Measurements from ENCODE around the gene SNRNP70.

Gene SNRNP70

DNA sequence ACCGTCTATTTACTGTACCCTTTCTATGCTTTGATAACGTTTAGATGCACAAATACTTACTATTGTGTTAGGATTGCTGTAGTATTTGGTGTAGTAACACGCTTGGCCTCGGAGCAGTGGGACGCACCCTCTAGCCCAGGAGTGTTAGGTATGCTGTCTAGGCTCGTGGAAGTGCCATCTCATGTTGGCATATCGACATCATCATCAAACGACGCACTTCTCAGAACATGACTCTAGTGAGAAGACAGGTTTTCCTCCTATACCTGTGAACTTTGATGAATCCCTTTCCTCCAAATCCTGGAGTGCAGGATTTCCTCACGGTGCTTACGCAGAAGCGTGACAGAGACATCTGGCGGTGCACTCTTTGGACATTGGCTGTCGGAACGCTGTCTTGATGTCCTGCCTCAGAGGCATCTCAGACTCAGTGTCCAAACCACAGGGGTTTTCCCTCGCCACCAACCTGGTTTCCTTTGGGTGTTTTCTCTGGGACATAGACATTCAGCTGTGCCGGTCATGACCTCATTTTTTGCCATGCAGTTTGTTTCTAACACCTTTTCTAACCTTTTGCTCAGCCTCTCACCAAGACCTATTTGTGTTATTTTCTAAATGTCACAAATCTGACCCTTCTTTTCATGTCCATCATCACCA lies 6.3 kb downstream of the SNRNP70 start:
- Histone ChIP-seq H3K4me3 (ENCODE audit: low read depth in 1 of 2, low read length in 2 of 2) (no peak overlapping the region), H3K9me3 (ENCODE audit: low read length) (no peaks in the 10 kb centered on the region), H3K4me1 (ENCODE audit: insufficient read depth, low read length) (peaks cover 16% of the 10 kb centered on the region), H3K36me3 (ENCODE audit: insufficient read depth, low read length) (peaks cover 58% of the 10 kb centered on the region), H3K9ac (ENCODE audit: low read length) (no peak overlapping the region), H3K27me3 (ENCODE audit: control insufficient read depth in 1 of 2, insufficient read depth in 2 of 2, low read length in 2 of 2) (no peaks in the 10 kb centered on the region), H3K27ac (ENCODE audit: low read depth, low read length) (no peak overlapping the region)

DNA sequence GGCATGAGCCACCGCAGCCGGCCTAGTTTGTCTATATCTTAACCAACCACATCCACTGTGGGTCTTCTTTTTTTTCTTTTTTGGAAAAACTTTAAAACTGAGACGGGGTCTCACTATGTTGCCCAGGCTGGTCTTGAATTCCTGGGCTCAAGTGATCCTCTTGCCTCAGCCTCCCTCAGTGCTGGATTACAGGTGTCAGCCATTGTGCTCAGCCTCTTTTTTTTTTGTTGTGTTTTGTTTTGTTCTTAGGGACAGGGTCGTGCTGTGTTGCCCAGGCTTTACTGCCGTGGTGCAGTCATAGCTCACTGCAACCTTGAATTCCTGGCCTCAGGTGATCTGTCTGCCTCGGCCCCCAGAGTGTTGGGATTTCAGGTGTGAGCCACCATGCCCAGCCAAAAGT lies 7.4 kb downstream of the SNRNP70 start:
- H3K27me3 ChIP-seq (ENCODE audit: control insufficient read depth in 1 of 2, insufficient read depth in 2 of 2, low read length in 2 of 2), result no peaks in the 10 kb centered on the region
- no peaks in the 10 kb centered on the region for H3K9me3 ChIP-seq (ENCODE audit: low read length)
- peaks cover 10% of the 10 kb centered on the region for H3K4me1 ChIP-seq (ENCODE audit: insufficient read depth, low read length)
- no peak overlapping the region for H3K27ac ChIP-seq (ENCODE audit: low read depth, low read length)
- H3K36me3 ChIP-seq (ENCODE audit: insufficient read depth, low read length), result peaks cover 62% of the 10 kb centered on the region
- no peak overlapping the region for H3K4me3 ChIP-seq (ENCODE audit: low read depth in 1 of 2, low read length in 2 of 2)
- H3K9ac ChIP-seq (ENCODE audit: low read length), result no peak overlapping the region

DNA sequence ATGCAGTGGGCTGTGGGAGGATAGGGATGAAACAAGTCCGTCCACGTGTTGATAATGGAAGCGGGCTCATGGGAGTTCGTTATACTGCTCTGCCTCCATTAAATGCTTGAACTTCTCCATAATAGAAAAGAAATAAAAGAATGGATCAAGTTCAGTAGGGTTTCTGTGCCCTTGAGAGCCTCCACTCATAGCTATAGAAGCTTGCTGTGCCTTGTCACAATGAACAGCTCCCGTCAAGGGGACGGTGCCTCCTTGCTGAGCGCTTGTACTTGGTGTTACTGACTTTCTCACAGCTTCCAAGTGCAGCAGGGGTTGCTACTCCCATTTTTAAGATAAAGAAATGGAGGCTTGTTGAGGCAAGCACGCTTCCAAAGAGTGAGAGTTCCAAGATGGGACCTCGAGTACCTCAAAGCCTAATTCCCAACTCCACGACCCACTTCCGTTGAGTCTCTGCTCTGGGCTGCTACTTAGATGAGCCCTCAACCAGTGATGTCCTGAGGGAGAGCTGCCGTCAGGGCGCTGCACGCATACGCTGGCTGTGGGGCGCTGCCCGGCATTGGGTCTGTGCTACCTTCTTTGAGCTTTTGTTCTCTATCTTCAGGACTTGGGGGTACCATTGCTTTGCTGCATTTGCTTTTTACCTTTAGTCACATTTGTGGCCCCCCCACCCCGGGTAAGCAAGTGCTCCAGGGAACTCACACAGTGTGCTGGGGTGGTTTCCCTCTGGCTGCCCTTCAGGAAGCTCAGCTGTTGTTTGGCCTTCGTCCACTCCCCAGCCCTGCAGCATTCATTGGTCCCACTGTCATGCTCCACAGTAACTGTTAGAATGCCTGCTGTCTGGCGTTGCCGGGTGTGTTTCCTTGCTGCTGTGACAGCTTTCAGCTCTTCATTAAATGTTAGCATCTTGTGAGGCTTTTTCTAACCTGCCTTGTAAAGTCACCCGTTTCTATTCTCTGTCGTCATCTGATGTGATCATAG lies 9.5 kb downstream of the SNRNP70 start:
- Histone ChIP-seq H3K27me3 (ENCODE audit: control insufficient read depth in 1 of 2, insufficient read depth in 2 of 2, low read length in 2 of 2) (no peaks in the 10 kb centered on the region), H3K36me3 (ENCODE audit: insufficient read depth, low read length) (peaks cover 68% of the 10 kb centered on the region), H3K4me3 (ENCODE audit: low read depth in 1 of 2, low read length in 2 of 2) (no peak overlapping the region), H3K4me1 (ENCODE audit: insufficient read depth, low read length) (peaks cover 4% of the 10 kb centered on the region), H3K9me3 (ENCODE audit: low read length) (no peaks in the 10 kb centered on the region), H3K27ac (ENCODE audit: low read depth, low read length) (no peak overlapping the region), H3K9ac (ENCODE audit: low read length) (no peak overlapping the region)

GRCh38 chr19:49097453-49098288 lies 12.4 kb downstream of the SNRNP70 start:
- Histone ChIP-seq H3K36me3 (ENCODE audit: insufficient read depth, low read length) (peaks cover 68% of the 10 kb centered on the region), H3K27ac (ENCODE audit: low read depth, low read length) (no peak overlapping the region), H3K4me3 (ENCODE audit: low read depth in 1 of 2, low read length in 2 of 2) (no peak overlapping the region), H3K27me3 (ENCODE audit: control insufficient read depth in 1 of 2, insufficient read depth in 2 of 2, low read length in 2 of 2) (no peaks in the 10 kb centered on the region), H3K9ac (ENCODE audit: low read length) (no peak overlapping the region), H3K4me1 (ENCODE audit: insufficient read depth, low read length) (peaks cover 4% of the 10 kb centered on the region), H3K9me3 (ENCODE audit: low read length) (no peaks in the 10 kb centered on the region)

- H3K4me1 ChIP-seq (ENCODE audit: insufficient read depth, low read length), result peaks cover 4% of the 10 kb centered on the region
- H3K9me3 ChIP-seq (ENCODE audit: low read length), result no peaks in the 10 kb centered on the region
- no peaks in the 10 kb centered on the region for H3K27me3 ChIP-seq (ENCODE audit: control insufficient read depth in 1 of 2, insufficient read depth in 2 of 2, low read length in 2 of 2)
- H3K9ac ChIP-seq (ENCODE audit: low read length), result no peak overlapping the region
- H3K36me3 ChIP-seq (ENCODE audit: insufficient read depth, low read length), result peaks cover 71% of the 10 kb centered on the region
- no peak overlapping the region for H3K4me3 ChIP-seq (ENCODE audit: low read depth in 1 of 2, low read length in 2 of 2)
- H3K27ac ChIP-seq (ENCODE audit: low read depth, low read length), result no peak overlapping the region
Observed at GRCh38 chr19:49098795-49099194, 13.5 kb downstream of the SNRNP70 start.

DNA sequence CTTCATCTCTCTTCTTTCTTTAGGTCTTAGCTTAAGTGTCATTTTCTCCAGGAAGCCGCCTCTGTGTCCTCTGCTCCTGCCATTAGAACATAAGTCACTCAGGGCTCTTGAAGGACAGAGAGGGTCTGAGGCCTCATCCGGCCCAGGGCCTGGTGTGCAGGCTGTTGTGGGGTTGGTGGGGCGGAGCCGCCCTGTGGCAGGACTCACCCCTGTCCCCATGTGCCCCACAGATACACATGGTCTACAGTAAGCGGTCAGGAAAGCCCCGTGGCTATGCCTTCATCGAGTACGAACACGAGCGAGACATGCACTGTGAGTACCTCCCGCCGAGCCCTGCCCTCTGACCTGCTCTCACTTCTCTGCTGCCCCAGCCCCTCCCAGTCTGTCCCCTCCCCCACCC lies 15.9 kb downstream of the SNRNP70 start:
- no peaks in the 10 kb centered on the region for H3K9me3 ChIP-seq (ENCODE audit: low read length)
- no peaks in the 10 kb centered on the region for H3K27me3 ChIP-seq (ENCODE audit: control insufficient read depth in 1 of 2, insufficient read depth in 2 of 2, low read length in 2 of 2)
- H3K36me3 ChIP-seq (ENCODE audit: insufficient read depth, low read length), result peaks cover 82% of the 10 kb centered on the region
- no peak overlapping the region for H3K27ac ChIP-seq (ENCODE audit: low read depth, low read length)
- H3K4me3 ChIP-seq (ENCODE audit: low read depth in 1 of 2, low read length in 2 of 2), result no peak overlapping the region
- H3K4me1 ChIP-seq (ENCODE audit: insufficient read depth, low read length), result peaks cover 4% of the 10 kb centered on the region
- H3K9ac ChIP-seq (ENCODE audit: low read length), result no peak overlapping the region

DNA sequence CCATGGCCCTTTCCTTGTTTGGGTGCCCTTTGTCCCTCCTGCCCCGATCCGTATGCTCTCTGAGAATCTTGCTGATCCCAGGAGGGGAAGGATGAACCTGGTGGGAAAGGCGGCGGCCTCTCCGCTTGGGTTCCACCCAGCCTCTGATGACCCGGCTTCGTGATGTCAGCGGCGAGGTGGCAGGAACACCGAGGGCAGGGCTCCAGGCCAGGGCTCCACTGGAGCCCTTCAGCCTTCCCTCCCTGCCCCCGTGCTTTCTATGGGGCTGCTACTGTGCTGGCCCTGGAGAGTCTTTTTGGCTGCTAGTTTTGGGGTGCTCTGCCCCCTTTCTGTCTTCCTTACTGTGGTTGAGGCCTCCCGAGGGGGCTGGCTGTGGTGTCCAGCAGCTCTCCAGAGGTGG lies 17.1 kb downstream of the SNRNP70 start:
- peaks cover 84% of the 10 kb centered on the region for H3K36me3 ChIP-seq (ENCODE audit: insufficient read depth, low read length)
- no peak overlapping the region for H3K27ac ChIP-seq (ENCODE audit: low read depth, low read length)
- H3K9ac ChIP-seq (ENCODE audit: low read length), result no peak overlapping the region
- H3K9me3 ChIP-seq (ENCODE audit: low read length), result no peaks in the 10 kb centered on the region
- no peaks in the 10 kb centered on the region for H3K27me3 ChIP-seq (ENCODE audit: control insufficient read depth in 1 of 2, insufficient read depth in 2 of 2, low read length in 2 of 2)
- H3K4me1 ChIP-seq (ENCODE audit: insufficient read depth, low read length), result peaks cover 4% of the 10 kb centered on the region
- no peak overlapping the region for H3K4me3 ChIP-seq (ENCODE audit: low read depth in 1 of 2, low read length in 2 of 2)

DNA sequence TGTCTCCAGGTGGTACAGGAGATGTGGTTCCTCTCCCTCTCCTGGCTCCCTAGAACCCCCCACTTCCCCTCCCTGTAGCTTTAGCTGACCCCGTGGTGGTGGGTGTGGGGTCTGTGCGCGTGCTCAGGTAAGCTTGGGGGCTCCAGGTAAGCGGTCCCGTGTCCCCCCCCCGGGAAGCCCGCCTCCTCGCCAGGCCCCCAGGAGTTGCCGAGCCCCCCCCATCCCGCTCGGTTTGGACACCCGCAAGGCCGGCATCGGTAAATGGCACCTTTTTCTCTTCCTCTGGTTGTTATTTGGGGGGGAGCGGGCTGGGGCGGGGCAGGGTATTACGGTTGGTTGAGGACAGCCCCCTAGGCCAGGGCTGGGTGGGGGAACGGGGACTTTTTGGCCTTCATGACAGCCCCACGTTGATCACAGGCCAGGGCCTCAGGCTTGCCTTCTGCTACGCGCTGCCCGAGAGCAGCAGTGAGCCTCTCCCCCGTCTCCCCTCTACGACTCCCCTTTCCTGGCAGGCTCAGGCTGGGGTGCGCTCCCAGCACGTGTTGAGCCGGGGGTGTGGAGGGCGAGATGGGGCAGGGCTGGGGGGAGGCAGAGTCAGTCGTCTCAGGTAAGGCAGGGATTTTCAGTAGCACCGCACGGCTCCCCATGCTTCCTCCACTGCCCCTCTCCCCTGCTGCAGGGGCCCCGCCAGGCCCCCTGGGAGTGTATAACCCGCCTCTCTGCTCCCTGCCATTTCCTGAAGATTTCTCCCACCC lies 18.3 kb downstream of the SNRNP70 start:
- Histone ChIP-seq H3K9me3 (ENCODE audit: low read length) (no peaks in the 10 kb centered on the region), H3K4me1 (ENCODE audit: insufficient read depth, low read length) (no peaks in the 10 kb centered on the region), H3K4me3 (ENCODE audit: low read depth in 1 of 2, low read length in 2 of 2) (no peak overlapping the region), H3K36me3 (ENCODE audit: insufficient read depth, low read length) (peaks cover 73% of the 10 kb centered on the region), H3K9ac (ENCODE audit: low read length) (no peak overlapping the region), H3K27ac (ENCODE audit: low read depth, low read length) (no peak overlapping the region), H3K27me3 (ENCODE audit: control insufficient read depth in 1 of 2, insufficient read depth in 2 of 2, low read length in 2 of 2) (no peaks in the 10 kb centered on the region)

DNA sequence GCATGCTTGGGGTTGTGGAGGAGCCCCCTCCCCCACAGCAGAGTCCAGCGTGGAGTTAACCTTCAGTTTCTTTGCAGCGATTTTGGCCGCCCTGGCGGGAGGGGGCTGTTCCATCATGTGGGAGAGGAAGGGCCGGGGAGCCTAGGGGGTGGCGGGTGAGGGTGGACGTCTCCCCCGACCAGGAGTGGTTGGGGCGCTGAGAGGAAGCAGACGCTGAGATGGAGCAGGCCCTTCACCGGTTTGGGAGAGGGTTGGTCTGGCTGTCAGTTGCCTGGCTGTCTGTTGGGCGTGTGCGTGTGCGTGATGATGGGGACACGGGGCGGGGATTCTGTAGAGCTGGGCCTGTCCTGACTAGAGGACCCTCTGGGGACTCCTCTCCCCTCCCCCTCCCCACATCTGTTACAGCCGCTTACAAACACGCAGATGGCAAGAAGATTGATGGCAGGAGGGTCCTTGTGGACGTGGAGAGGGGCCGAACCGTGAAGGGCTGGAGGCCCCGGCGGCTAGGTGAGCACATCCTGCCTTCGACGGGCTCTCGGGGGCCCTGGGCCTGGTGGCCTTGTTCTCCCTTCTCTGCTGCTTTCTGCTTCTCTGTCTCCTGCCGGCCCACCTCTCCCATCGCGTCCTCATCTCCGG lies 19.1 kb downstream of the SNRNP70 start:
- Histone ChIP-seq H3K4me1 (ENCODE audit: insufficient read depth, low read length) (no peaks in the 10 kb centered on the region), H3K9ac (ENCODE audit: low read length) (no peak overlapping the region), H3K36me3 (ENCODE audit: insufficient read depth, low read length) (peaks cover 65% of the 10 kb centered on the region), H3K27me3 (ENCODE audit: control insufficient read depth in 1 of 2, insufficient read depth in 2 of 2, low read length in 2 of 2) (no peaks in the 10 kb centered on the region), H3K27ac (ENCODE audit: low read depth, low read length) (no peak overlapping the region), H3K9me3 (ENCODE audit: low read length) (no peaks in the 10 kb centered on the region), H3K4me3 (ENCODE audit: low read depth in 1 of 2, low read length in 2 of 2) (no peak overlapping the region)

GRCh38 chr19:49106648-49107135 lies 21.4 kb downstream of the SNRNP70 start:
- no peak overlapping the region for H3K4me3 ChIP-seq (ENCODE audit: low read depth in 1 of 2, low read length in 2 of 2)
- peaks cover 47% of the 10 kb centered on the region for H3K36me3 ChIP-seq (ENCODE audit: insufficient read depth, low read length)
- no peak overlapping the region for H3K9ac ChIP-seq (ENCODE audit: low read length)
- no peaks in the 10 kb centered on the region for H3K9me3 ChIP-seq (ENCODE audit: low read length)
- H3K4me1 ChIP-seq (ENCODE audit: insufficient read depth, low read length), result no peaks in the 10 kb centered on the region
- no peak overlapping the region for H3K27ac ChIP-seq (ENCODE audit: low read depth, low read length)
- H3K27me3 ChIP-seq (ENCODE audit: control insufficient read depth in 1 of 2, insufficient read depth in 2 of 2, low read length in 2 of 2), result no peaks in the 10 kb centered on the region
